HG03432 (cell line): ENCODE results near the gene SWT1.
A peak's percentile ranks its signal among the peaks of the same experiment; 100 is the strongest.
"Not testable (repeated sequence)": the region's sequence is repeated elsewhere in the genome, so short reads cannot be mapped to it uniquely, and the experiment has no call there.

Experiments
- ATAC-seq: cut with Tn5 transposase; IDR thresholded peaks from one replicate; pipeline ENCODE4 v1.9.1; 2021; ENCODE audit warnings: mild to moderate bottlenecking, moderate library complexity; ENCODE audit not compliant: unreplicated experiment

SWT1 gene

DNA sequence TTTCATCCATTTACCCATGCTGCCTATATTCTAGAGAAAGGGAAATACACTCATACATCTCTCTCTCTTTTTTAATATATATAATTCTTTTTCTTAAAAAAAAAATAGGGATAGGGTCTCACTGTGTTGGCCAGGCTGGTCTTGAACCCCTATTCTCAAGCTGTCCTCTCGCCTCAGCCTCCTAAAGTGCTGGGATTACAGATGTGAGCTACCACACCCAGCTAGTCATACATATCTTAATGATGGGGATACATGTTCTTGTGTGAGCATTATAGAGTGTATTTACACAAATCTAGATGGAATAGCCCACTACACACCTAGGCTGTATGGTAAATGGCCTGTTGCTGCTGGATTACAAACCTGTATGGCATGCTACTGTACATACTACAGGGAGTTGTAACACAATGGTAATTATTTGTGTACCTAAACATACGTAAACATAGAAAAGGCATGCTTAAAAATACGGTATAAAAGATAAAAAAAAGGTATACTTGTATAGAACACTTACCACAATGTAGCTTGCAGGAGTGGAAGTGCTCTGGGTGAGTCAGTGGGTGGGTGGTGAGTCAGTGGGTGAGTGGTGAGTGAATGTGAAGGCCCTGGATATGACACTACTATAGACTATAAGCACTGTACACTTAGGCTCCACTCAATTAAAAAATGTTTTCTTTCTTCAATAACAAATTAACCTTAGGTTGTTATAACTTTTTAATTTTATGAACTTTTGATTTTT, 87.2 kb downstream of the SWT1 start:
- no peak for ATAC-seq

DNA sequence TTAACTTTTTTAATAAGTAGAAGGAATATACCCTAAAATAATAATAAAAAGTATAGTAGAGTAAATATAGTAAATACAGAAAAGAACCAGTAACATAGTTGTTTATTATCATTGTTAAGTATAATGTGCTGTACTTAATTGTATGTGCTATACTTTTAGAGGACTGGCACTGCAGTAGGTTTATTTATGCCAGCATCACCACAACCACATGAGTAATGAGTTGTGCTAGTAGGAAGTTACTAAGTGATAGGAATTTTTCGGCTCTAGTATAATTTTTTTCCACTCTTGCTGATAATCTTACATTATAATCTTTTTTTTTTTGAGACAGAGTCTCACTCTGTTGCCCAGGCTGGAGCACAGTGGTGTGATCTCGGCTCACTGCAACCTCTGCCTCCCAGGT, 88.5 kb downstream of the SWT1 start:
- no peak for ATAC-seq

DNA sequence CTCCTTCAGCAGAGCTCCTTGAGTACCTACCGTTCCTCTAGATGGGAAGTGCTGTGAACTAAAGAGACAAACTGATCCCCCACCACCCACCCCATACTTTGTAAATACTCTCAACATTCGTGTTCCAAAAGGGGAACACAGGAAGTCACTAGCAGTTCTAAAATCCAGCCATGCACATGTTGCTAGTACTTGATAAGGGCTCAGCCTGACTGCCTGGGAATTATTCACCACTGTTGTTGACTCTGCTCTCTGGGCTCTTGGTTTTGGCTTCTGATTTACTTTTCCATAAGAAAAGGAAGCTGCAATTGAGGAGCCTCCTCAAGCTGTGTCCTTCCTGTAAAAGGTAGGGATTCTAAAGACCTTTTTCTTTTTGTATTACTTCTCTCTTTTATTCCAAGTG, 92.6 kb downstream of the SWT1 start:
- no peak for ATAC-seq

DNA sequence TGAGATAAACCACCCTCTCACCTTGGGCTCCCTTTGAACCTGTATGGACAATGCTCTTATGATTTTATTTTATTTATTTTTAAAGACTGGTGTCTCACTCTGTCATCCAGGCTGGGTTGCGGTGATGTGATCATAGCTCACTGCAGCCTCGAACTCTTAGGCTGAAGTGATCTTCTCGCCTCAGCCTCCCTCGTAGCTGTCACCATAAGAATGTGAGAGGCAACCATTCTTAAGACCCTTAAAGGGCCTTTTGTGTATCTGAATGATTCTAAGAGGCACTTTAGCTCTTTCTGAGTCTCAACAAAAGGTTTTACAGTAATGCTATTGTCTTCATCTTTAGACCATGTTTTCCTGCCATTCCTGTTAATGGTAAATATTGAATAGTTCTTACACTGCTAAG, 93.1 kb downstream of the SWT1 start:
- ATAC-seq, result no peak

DNA sequence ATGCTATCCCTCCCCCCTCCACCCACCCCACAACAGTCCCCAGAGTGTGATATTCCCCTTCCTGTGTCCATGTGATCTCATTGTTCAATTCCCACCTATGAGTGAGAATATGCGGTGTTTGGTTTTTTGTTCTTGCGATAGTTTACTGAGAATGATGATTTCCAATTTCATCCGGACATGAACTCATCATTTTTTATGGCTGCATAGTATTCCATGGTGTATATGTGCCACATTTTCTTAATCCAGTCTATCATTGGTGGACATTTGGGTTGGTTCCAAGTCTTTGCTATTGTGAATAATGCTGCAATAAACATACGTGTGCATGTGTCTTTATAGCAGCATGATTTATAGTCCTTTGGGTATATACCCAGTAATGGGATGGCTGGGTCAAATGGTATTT, 95.0 kb downstream of the SWT1 start:
- ATAC-seq, result not testable (repeated sequence)

DNA sequence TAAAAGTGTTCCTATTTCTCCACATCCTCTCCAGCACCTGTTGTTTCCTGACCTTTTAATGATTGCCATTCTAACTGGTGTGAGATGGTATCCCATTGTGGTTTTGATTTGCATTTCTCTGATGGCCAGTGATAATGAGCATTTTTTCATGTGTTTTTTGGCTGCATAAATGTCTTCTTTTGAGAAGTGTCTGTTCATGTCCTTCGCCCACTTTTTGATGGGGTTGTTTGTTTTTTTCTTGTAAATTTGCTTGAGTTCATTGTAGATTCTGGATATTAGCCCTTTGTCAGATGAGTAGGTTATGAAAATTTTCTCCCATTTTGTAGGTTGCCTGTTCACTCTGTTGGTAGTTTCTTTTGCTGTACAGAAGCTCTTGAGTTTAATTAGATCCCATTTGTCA, 95.4 kb downstream of the SWT1 start:
- not testable (repeated sequence) for ATAC-seq

DNA sequence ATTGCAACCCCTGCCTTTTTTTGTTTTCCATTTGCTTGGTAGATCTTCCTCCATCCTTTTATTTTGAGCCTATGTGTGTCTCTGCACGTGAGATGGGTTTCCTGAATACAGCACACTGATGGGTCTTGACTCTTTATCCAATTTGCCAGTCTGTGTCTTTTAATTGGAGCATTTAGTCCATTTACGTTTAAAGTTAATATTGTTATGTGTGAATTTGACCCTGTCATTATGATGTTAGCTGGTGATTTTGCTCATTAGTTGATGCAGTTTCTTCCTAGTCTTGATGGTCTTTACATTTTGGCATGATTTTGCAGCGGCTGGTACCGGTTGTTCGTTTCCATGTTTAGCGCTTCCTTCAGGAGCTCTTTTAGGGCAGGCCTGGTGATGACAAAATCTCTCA, 98.6 kb downstream of the SWT1 start:
- ATAC-seq, result not testable (repeated sequence)

DNA sequence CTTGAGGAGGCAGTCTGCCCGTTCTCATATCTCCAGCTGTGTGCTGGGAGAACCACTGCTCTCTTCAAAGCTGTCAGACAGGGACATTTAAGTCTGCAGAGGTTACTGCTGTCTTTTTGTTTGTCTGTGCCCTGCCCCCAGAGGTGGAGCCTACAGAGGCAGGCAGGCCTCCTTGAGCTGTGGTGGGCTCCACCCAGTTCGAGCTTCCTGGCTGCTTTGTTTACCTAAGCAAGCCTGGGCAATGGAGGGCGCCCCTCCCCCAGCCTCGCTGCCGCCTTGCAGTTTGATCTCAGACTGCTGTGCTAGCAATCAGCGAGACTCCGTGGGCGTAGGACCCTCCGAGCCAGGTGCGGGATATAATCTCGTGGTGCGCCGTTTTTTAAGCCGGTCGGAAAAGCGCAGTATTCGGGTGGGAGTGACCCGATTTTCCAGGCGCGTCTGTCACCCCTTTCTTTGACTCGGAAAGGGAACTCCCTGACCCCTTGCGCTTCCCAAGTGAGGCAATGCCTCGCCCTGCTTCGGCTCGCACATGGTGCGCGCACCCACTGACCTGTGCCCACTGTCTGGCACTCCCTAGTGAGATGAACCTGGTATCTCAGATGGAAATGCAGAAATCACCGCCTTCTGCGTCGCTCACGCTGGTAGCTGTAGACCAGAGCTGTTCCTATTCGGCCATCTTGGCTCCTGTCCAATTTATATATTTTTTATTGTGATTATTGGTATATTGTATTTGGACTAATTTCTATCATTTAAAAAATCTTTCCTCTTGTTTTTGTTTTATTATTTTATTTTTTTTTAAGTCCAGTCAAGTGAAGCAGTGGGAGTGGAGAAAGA, 100.4 kb downstream of the SWT1 start:
- ATAC-seq, result not testable (repeated sequence)

DNA sequence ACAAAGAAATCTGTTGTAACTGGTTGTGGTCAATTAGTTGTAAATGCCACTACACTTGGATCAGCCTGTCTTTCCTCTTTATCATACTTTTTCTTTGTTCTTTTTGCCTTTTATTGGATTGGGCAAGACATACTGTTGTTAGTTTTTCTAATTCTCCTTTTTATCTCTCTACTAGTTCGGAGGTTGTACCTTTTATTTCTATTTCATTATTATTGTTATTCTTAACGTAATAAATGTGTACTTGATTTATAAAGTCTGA, 100.9 kb downstream of the SWT1 start:
- no peak for ATAC-seq

DNA sequence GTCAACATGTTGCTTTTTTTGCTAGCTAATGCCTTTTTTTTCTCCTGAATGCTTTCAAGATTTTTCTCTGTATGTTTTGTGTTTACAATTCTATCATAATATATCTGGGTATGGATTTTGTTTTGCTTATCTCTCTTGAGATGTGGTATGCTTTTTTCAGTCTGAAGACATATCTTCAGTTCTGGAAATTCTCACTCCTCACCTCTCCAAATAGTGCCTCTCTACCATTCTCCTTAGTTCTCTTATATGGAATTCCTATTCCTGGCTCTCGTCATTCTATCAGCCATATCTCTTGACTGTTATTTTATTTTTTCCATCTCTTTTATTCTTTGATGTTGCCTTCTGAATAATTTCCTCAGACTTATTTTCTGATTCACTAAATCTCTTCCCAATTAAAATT, 101.7 kb downstream of the SWT1 start:
- no peak for ATAC-seq

DNA sequence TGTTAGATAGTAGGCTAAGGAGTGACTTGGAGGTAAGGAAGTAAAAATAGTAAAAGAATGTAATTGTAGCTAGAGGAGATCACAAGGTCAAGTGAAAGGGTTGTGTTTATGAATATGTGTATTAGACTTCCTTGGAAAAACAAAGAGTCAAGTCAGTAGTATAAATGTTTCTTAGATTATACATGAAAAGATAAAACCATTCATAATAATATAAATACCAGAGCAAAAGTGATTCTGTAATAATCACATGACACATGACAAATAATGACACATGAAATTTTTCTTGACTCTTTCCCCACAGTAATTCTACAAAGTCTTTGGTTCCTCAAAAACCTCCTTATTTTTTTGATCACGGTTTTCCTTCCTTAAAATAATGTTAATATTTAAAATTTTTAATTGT, 103.6 kb downstream of the SWT1 start:
- no peak for ATAC-seq

DNA sequence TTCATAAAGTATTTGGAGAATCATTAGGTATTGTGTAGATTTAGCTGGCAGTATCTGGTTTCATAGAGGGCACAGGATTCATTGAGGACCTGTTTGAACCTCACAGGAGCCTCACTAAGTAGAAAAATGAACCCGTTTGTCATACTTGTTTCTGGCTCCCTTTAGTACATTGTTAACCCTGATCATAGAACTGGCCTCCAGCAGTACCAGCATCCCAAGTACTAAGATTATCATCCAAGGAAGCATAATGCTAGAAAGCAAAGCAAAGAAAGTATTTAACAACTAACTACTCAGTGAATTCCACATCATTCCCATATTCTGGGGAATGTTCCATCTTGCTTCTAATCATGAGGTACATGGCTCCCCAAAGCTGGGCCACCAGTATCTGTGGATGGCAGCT, 105.2 kb downstream of the SWT1 start:
- ATAC-seq, result no peak

DNA sequence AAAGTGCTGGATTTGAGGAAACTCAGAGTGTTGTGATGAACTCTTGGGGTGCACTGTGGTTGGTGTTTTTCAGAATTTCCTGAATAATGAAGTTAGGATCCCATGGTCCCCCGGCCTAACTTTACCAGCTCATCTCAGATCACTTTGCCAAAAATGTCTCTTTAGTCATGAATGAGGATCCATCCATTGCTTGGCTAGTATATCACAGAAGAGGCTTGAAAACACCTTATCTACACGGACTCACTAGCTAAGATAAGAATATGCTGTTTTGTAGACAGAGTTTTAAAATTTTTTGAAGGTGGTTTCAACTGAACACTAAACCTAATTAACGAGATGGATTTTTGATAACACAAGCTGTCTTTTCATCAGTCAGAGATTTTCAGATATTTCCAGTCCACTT, 106.3 kb downstream of the SWT1 start:
- ATAC-seq, result no peak

DNA sequence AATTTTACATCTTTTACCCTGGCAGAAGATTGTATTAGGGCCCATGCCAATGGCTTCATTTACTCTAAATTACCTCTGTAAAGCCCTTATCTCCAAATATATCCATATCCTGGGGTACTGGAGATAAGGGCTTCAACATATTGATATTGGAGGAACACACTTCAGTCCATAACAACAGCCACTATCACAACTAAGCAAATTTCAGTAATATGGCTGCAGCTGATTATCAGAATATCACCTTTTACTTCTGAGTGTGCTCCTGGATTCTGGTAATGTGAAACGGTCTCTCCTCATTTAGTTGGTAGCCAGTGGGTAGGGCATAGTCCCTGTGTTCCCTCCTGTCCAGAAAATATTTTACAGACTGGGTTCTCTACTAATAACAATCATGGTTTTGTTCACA, 106.8 kb downstream of the SWT1 start:
- ATAC-seq, result no peak

DNA sequence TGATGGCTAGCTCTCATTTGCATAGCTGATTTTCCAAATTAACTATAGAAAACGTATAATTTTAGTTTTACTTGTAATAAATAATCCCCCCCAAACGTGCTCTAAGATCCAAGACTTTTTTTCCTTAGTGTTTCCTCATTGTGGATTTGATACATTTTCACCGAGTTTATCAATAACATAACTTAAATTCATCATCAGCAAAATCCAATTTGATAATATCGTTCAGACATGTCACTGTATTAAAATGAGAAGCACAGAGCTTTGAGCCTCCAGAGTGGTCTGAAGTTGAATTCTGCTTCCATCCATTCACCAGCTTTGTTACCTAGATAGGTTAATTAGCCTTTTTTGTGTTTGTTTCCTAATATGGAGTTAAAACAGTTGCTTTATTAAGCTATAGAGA, 108.3 kb downstream of the SWT1 start:
- ATAC-seq, result no peak

DNA sequence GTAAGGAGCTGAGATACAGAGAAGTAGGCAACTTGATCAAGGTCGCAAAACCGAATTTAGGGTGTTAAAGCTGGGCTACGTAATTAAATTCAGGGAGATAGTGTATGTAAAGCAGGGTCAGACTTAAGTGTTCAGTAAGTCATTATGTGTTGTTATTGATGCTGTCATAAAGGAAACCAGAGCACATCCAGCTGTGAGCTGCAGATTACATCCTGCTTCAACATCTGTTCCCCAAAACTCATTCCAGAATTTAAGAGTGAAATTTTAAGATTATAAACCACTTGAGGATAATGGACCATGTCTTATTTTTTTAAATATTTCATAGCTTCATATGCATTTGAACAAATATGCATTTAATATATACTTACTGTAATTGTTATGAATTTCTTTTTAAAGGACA, 110.3 kb downstream of the SWT1 start:
- ATAC-seq, result no peak

DNA sequence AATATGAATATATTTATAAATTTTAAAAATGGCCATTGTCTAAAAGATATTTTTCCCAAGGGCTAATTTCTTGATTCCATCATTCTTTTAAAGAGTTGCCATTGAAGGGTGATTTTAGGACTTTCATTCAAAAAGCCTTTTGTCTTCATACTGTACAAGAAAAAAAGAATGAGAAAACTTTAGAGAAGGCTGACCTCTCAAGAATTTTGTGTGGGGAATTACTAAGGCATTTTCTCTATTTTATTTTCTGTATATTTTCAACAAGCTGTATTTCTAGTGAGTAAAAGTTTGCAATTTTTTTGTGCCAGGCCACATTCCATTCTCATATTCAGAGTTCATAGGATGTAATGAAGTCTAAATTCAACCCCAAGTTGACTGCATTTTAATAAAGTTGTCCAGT, 110.7 kb downstream of the SWT1 start:
- ATAC-seq, result no peak

DNA sequence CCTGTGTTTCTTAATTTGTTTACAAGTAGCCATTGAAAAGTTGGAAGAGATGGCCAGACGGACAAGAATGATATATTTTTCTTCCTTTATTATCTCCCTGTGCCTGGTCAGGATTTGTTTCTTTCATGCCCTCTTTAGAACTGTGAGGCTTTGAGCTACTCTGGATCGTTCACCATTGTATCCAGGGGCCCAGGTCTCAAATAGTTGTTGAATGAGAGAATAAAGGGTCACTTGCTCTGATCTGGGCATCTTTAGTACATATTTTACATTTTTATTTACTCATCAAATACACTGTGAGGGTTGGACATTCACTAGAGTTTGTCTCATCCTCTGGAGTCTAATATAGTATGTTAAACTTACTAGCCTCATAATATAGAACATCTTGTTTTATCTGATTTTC, 111.4 kb downstream of the SWT1 start:
- no peak for ATAC-seq

DNA sequence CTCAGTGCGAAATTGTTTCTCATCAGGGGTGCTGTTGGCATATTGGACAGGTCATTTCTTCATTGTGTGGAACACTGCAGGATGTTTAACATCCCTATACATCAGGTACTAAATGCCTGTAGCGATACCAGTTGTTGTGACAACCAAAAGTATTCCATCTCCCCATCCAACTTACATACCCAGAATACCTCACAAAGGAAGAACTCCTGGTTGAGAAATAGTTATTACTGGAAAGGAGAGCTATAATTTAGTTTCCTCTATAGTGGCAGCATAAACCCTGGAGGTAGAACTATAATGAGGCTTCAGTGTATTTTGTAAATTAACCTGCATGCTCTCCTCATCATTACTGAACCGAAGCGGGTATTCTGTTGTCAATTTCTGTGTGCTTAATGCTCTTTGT, 115.0 kb downstream of the SWT1 start:
- no peak for ATAC-seq

DNA sequence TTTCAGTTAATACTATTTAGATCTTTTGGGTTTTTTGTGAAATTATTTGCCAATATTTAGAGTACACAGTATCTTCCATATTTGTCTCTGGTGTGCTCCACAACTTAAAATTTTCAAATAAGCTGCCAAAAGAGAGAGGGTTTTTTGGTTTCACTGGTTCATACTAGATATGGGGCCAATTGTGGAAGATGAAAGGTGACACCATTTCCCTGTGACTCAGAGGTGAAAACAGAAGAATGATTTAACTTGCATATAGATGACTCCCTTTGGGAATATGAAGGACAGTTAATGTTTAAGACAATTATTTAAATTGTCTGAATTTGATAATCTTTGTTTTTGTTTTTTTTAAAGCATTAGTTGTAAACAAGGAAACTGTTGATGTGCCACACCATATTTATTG, 122.6 kb downstream of the SWT1 start:
- ATAC-seq, result no peak

DNA sequence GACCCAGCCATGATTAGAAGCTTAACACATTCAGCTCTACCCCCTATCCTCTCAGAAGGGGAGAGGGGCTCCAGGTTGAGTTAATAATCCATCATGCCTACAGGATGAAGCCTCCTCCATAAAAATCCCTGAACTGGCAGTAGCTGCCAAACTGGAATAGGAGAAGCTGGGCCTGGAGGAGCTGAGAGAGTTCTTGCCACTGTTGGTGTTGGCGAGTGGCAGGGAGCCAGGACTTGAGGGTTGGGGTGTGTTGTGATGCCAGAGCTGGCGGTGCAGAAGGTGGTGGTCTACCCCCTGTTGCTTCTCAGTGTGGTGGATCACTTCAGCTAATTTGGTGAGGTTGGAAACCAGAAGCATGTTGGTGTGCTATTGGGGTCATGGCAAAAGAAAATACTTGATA, 123.6 kb downstream of the SWT1 start:
- no peak for ATAC-seq

DNA sequence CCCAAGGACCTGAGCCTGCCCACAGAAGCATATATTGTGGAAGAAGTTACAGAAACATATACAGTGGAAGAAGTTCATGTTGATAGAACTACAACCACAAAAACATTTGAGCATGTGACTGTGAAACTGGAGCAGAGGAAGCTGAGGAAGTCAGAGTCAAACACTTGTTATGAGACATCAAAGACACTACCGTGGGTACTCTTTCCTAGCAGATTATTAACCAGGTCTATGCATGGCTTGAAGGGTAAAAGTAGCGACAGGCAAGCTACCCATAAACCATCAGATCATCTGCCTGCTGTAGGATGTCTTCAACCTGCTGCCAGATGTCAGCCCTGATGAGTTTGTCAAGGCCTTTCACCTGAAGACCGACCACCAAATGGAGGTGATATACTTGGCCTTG, 124.3 kb downstream of the SWT1 start:
- peak; percentile 92 for ATAC-seq

DNA sequence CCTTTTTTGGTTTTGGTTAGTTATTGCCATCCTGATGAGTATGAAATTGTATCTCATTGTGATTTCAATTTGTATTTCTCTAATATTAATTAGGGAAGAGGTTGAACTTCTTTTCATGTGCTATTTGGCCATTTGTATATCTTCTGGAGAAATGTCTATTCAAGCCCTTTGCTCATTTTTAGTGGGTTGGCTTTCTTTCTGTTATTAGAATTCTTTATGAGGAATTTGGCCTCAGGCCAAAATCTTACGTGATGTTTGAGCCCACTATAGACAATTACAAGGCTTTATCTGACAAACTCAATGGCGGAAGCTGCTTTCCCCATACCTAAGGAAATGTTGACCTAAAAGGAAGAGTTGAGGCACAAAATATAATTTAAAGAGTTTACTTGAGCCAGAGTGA, 127.1 kb downstream of the SWT1 start:
- no peak for ATAC-seq
